Germinal center (tissue), 1 donor: ENCODE results near the gene AGAP2.

Experiments used
- DNase-seq: peaks from one replicate; pipeline ENCODE4 v3.0.0; 2012; ENCODE audit warnings: mixed read lengths, low spot score

Gene AGAP2

GRCh38 chr12:57767305-57767698, 28.8 kb upstream of the AGAP2 start:
- DNase-seq, result no peak

GRCh38 chr12:57766464-57767304, 28.1 kb upstream of the AGAP2 start, which contains the start of gene CYP27B1:
TSS of gene CYP27B1 (minus strand) at chr12:57767078. CDS start at chr12:57767041, 37 bp downstream.
- no peak for DNase-seq

GRCh38 chr12:57765698-57766463, 27.3 kb upstream of the AGAP2 start:
- DNase-seq, result no peak

GRCh38 chr12:57765003-57765697, 26.6 kb upstream of the AGAP2 start:
- DNase-seq, result peak; percentile 53

GRCh38 chr12:57764662-57765002, 26.1 kb upstream of the AGAP2 start:
- DNase-seq, result no peak

GRCh38 chr12:57763881-57764661, 25.5 kb upstream of the AGAP2 start:
- no peak for DNase-seq

- no peak for DNase-seq
These were observed 23.9 kb upstream of the AGAP2 start for GRCh38 chr12:57762463-57762862.

GRCh38 chr12:57761391-57761998, 23.0 kb upstream of the AGAP2 start:
- no peak for DNase-seq

- DNase-seq, result no peak
These were observed 21.9 kb upstream of the AGAP2 start for GRCh38 chr12:57760347-57760982.

- peak; percentile 62 for DNase-seq
These were observed 20.9 kb upstream of the AGAP2 start for GRCh38 chr12:57759360-57759980.

- DNase-seq, result no peak
These were observed 20.2 kb upstream of the AGAP2 start for GRCh38 chr12:57758552-57759359.

GRCh38 chr12:57757771-57758170, 19.2 kb upstream of the AGAP2 start:
- DNase-seq, result no peak

- peak; percentile 86 for DNase-seq
These were observed 18.1 kb upstream of the AGAP2 start for GRCh38 chr12:57756406-57757341.

- peak; percentile 68 for DNase-seq
These were observed 17.2 kb upstream of the AGAP2 start for GRCh38 chr12:57755454-57756372.

- no peak for DNase-seq
These were observed 16.6 kb upstream of the AGAP2 start for GRCh38 chr12:57755194-57755453.

- DNase-seq, result peak; percentile 84
These were observed 16.1 kb upstream of the AGAP2 start, which contains the start of gene MARCHF9 for GRCh38 chr12:57754411-57755193. TSS of gene MARCHF9 (plus strand) at chr12:57755103. CDS start at chr12:57755529, 426 bp downstream.
